Endothelial cell of umbilical vein (primary cell): ENCODE measurements around the gene GIMAP2. TPM values are rescaled to one million over a fixed set of nuclear protein-coding genes. Genes with fewer than 3 reads are reported as not detected.

Source experiments
- BruUV-seq: library from RNA; stranded (reverse); fragments of 400-500 nt; replicated peaks from 2 replicates; lab custom pipeline; 2021; lab: Mats Ljungman, UMichigan
- CTCF ChIA-PET: fragments of 300-600, 350-600 bp; sonication (Branson Sonifier 250); formaldehyde crosslinking; loops from one replicate; lab custom pipeline; 2021; ENCODE audit warnings: antibody characterized with exemption, inconsistent platforms; lab: Charles Lee
- POLR2A ChIA-PET: fragments of 300-600, 350-600 bp; sonication (Branson Sonifier 250); formaldehyde crosslinking; loops from one replicate; lab custom pipeline; 2021; ENCODE audit warnings: antibody characterized with exemption, inconsistent platforms; lab: Charles Lee
- DNase-seq: peaks from one replicate; pipeline ENCODE4 v3.0.0-alpha.2; 2011; ENCODE audit warnings: low read depth, low spot score
- FAIRE-seq: peaks from 2 replicates; lab custom pipeline; 2011; peaks lifted over from hg19 to GRCh38; lab: Jason Lieb, UNC
- H2AFZ ChIP-seq: 2 replicates; pipeline ENCODE4 v1.6.0; 2012; ENCODE audit warnings: low read depth, low read length, control low read depth, inconsistent platforms
- H3K27ac ChIP-seq: 2 replicates; pipeline ENCODE4 v1.5.1; 2011; ENCODE audit warnings: low read depth, mild to moderate bottlenecking, control low read depth, low read length, moderate library complexity; ENCODE audit not compliant: insufficient read depth
- H3K27me3 ChIP-seq, 2 experiments: 2 replicates each; pipeline versions ENCODE4 v1.6.0 to v1.6.1; 2011; ENCODE audit warnings: low read length in 2 of 2, mixed read lengths in 1 of 2; ENCODE audit not compliant: control insufficient read depth in 2 of 2, insufficient read depth in 2 of 2
- H3K36me3 ChIP-seq, 2 experiments: 2 replicates in 1 of 2; 3 replicates in 1 of 2; pipeline ENCODE4 v1.5.1; 2011; ENCODE audit warnings: low read length in 2 of 2, mild to moderate bottlenecking in 1 of 2, moderate library complexity in 1 of 2; ENCODE audit not compliant: control insufficient read depth in 2 of 2, insufficient read depth in 2 of 2; ENCODE audit errors: extremely low read depth in 1 of 2
- H3K4me1 ChIP-seq: 3 replicates; pipeline ENCODE4 v1.5.1; 2011; ENCODE audit warnings: mild to moderate bottlenecking, low read length; ENCODE audit not compliant: control insufficient read depth, insufficient read depth; ENCODE audit errors: extremely low read depth
- H3K4me2 ChIP-seq: 2 replicates; pipeline ENCODE4 v1.6.1; 2011; ENCODE audit warnings: low read length, control low read depth, mixed read lengths; ENCODE audit not compliant: insufficient read depth
- H3K4me3 ChIP-seq, 3 experiments: fragments of 200-600 bp in 1 of 3; sonication (generic), shearing (Covaris generic) in 1 of 3; replicated peaks in 1 of 3; 2 replicates each; pipeline ENCODE4 v1.5.1; 2011 to 2016; ENCODE audit warnings: control low read depth in 3 of 3, low read length in 3 of 3, mild to moderate bottlenecking in 2 of 3, inconsistent platforms in 1 of 3, low read depth in 1 of 3, moderate library complexity in 1 of 3; ENCODE audit not compliant: insufficient read depth in 1 of 3
- H3K79me2 ChIP-seq: 2 replicates; pipeline ENCODE4 v1.6.0; 2012; ENCODE audit warnings: low read length, inconsistent platforms; ENCODE audit not compliant: control insufficient read depth, insufficient read depth
- H3K9ac ChIP-seq: replicated peaks from 2 replicates; pipeline ENCODE3; 2011; ENCODE audit warnings: low read length, control low read depth; ENCODE audit not compliant: insufficient read depth; ENCODE audit errors: extremely low read depth
- H3K9me1 ChIP-seq: replicated peaks from 3 replicates; pipeline ENCODE4 v1.6.0; 2011; ENCODE audit warnings: mild to moderate bottlenecking, low read length; ENCODE audit not compliant: control insufficient read depth, insufficient read depth; ENCODE audit errors: extremely low read depth
- H3K9me3 ChIP-seq: replicated peaks from 2 replicates; pipeline ENCODE4 v1.5.1; 2012; ENCODE audit warnings: low read length, inconsistent platforms; ENCODE audit not compliant: control insufficient read depth, insufficient read depth
- H4K20me1 ChIP-seq: replicated peaks from 2 replicates; pipeline ENCODE3; 2011; ENCODE audit warnings: mild to moderate bottlenecking, low read length; ENCODE audit not compliant: control insufficient read depth, insufficient read depth; ENCODE audit errors: extremely low read depth
- EZH2 ChIP-seq: IDR thresholded peaks from 2 replicates; pipeline ENCODE4 v1.6.1; 2012; ENCODE audit warnings: borderline replicate concordance, low read depth, mild to moderate bottlenecking, moderate library complexity, low read length, inconsistent platforms; ENCODE audit not compliant: severe bottlenecking
- FOS ChIP-seq: IDR thresholded peaks from 2 replicates; pipeline ENCODE4 v1.6.1; 2011; ENCODE audit warnings: mild to moderate bottlenecking, low read length, moderate library complexity, borderline replicate concordance; ENCODE audit not compliant: insufficient read depth
- GATA2 ChIP-seq: IDR thresholded peaks from 2 replicates; pipeline ENCODE4 v1.7.0; 2011; ENCODE audit warnings: low read depth, mild to moderate bottlenecking, moderate library complexity, mixed read lengths, low read length; ENCODE audit not compliant: insufficient read length, insufficient read depth
- JUN ChIP-seq: IDR thresholded peaks from 2 replicates; pipeline ENCODE4 v1.6.1; 2011; ENCODE audit warnings: borderline replicate concordance, low read depth; ENCODE audit not compliant: insufficient read length, insufficient read depth
- MYC ChIP-seq: IDR thresholded peaks from one replicate; pipeline ENCODE4 v1.6.1; 2011; ENCODE audit warnings: mild to moderate bottlenecking, low read depth, low read length
- POLR2A ChIP-seq: IDR thresholded peaks from 2 replicates; pipeline ENCODE4 v1.6.1; 2012; ENCODE audit warnings: low read depth, mild to moderate bottlenecking, control low read depth, low read length
- POLR2AphosphoS5 ChIP-seq: IDR thresholded peaks from 2 replicates; pipeline ENCODE4 v1.6.1; 2012; ENCODE audit warnings: low read depth, mild to moderate bottlenecking, control low read depth, low read length, moderate library complexity; ENCODE audit not compliant: insufficient read depth
- dilution Hi-C: fragments of 300-500 bp; cut with MboI; formaldehyde crosslinking; loops from one replicate; pipeline ENCODE4 v1.15.0; 2019; ENCODE audit warnings: low sequenced_read_pairs; ENCODE audit not compliant: extremely low pct_ligation_motif_present
- intact Hi-C: fragments of 100-400 bp; cut with micrococcal nuclease; formaldehyde crosslinking; loops from one replicate; pipeline ENCODE4 v1.10.0; 2022
- polyA plus RNA-seq, 4 experiments: library from polyadenylated mRNA; depleted of rRNA in 3 of 4; stranded (reverse) in 3 of 4; unstranded in 1 of 4; fragments of >200 nt; gene quantifications; 2 replicates each; pipeline versions ENCODE4 v1.2.1 to v1.2.3, GENCODE V29; 2011 to 2012; ENCODE audit warnings: missing spikeins in 1 of 4
- total RNA-seq: library from RNA; stranded (reverse); gene quantifications from 2 replicates; pipeline ENCODE4 v1.2.3, GENCODE V29; 2021
- TF ChIP-seq, protein P1 (sequence below), 2 donors: IDR thresholded peaks; 1 replicate in 1 of 2; 2 replicates in 1 of 2; pipeline ENCODE4 v1.5.1; 2011; ENCODE audit warnings: low read length in 2 of 2, mild to moderate bottlenecking in 2 of 2, moderate library complexity in 2 of 2, control low read depth in 1 of 2, inconsistent platforms in 1 of 2, low read depth in 1 of 2; ENCODE audit not compliant: insufficient read depth in 1 of 2; ENCODE audit errors: extremely low read depth in 1 of 2
- TF ChIP-seq, protein P2 (sequence below): IDR thresholded peaks from 2 replicates; pipeline ENCODE4 v1.6.1; 2011; ENCODE audit not compliant: insufficient read depth, insufficient read length

The GIMAP2 gene
- total and polyA plus RNA-seq, 2 donors (not counting 3 experiments of a cell fraction or from before 2014, with no cell fraction given), result 21.3 to 27.9 TPM

DNA sequence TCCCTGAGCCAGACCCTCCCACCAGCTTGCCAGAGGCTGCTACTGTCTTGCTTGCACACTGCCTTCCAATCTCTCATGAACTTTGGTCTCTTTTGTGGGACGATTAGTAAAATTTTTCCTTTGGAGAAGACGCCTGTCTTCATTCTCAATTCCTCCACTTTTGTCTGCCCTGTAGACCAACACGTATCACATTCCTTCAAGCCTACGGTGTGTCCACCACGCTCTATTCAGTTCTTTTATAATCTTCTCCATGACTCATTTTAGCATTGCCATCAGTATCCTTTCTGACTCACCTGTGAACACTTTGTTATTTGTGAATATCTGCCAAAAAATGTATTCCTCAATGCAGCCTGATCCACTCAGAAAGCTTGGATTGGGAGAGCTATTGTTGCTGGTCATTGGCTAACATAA, 53.1 kb downstream of the GIMAP2 start:
- H3K9me3 ChIP-seq, result no peaks in the 10 kb centered on the region
- POLR2A ChIA-PET, result interaction anchor here (1.0 kb wide), 1 partner anchor 172 kb away, joined by 3 read pairs; the partner anchor contains the start of gene GIMAP4
- TF ChIP-seq GATA2 (no peak), POLR2AphosphoS5 (no peak), JUN (peak; percentile 83), FOS (peak; percentile 64)
- DNase-seq (peak; percentile 80), FAIRE-seq (no peak)
- H3K79me2 ChIP-seq, result no peaks in the 10 kb centered on the region
- H3K9me1 ChIP-seq, result no peaks in the 10 kb centered on the region
- dilution Hi-C loops, result no loop called here
- H3K4me1 ChIP-seq, result peaks cover 27% of the 10 kb centered on the region
- H3K9ac ChIP-seq, result no peak overlapping the region
- no peaks in the 10 kb centered on the region for H3K27me3 ChIP-seq
- CTCF ChIA-PET, result interaction anchor here (0.5 to 2.2 kb wide), 11 partner anchors 9 to 290 kb away, joined by 3 to 16 read pairs (median 3); partner anchors contain the start of genes GIMAP1 and GIMAP2
- peak overlapping the region; percentile 27 for H3K4me2 ChIP-seq
- no peak overlapping the region for H3K27ac ChIP-seq
- peak overlapping the region; percentile 36 for H2AFZ ChIP-seq
- intact Hi-C loops, result loop anchor here (1.0 to 5.0 kb wide), 5 partner anchors 17 to 290 kb away; partner anchors contain the start of gene GIMAP6
- BruUV-seq, result no TSS peak
- H3K36me3 ChIP-seq, result peaks cover 0 to 14% of the 10 kb centered on the region in 2 experiments
- no peaks in the 10 kb centered on the region for H4K20me1 ChIP-seq
- peak overlapping the region in 2 of 3 experiments; percentile 4 to 46 for H3K4me3 ChIP-seq

DNA sequence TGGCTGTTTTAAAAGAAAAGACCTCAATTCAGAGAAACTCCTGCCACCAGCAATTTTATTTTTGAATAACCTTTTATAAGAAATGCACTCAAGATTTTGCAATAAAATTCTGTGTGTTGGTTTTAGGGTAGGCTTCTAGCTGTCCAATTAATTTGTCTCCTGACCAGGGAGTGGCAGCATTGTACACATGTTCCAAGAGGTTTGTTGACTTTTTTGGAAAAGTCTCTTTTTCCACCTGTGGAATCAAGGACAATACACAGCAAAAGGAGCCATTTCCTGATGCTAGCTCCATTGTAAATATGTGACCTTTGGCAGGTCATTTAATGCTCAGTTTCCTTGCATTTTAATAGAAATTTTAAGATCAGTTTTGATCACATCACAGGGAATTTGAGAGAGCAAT, 53.5 kb downstream of the GIMAP2 start:
- TF ChIP-seq GATA2 (no peak), POLR2A (no peak), EZH2 (no peak), JUN (no peak), POLR2AphosphoS5 (no peak), FOS (no peak), MYC (no peak)
- TF ChIP-seq, protein P1, sequence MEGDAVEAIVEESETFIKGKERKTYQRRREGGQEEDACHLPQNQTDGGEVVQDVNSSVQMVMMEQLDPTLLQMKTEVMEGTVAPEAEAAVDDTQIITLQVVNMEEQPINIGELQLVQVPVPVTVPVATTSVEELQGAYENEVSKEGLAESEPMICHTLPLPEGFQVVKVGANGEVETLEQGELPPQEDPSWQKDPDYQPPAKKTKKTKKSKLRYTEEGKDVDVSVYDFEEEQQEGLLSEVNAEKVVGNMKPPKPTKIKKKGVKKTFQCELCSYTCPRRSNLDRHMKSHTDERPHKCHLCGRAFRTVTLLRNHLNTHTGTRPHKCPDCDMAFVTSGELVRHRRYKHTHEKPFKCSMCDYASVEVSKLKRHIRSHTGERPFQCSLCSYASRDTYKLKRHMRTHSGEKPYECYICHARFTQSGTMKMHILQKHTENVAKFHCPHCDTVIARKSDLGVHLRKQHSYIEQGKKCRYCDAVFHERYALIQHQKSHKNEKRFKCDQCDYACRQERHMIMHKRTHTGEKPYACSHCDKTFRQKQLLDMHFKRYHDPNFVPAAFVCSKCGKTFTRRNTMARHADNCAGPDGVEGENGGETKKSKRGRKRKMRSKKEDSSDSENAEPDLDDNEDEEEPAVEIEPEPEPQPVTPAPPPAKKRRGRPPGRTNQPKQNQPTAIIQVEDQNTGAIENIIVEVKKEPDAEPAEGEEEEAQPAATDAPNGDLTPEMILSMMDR (IDR thresholded peaks at IDR 0.05; ENCODE audit: extremely low read depth in 1 of 2, insufficient read depth in 1 of 2, low read depth in 1 of 2, low read length in 2 of 2), result no peak
- TF ChIP-seq, protein P2, sequence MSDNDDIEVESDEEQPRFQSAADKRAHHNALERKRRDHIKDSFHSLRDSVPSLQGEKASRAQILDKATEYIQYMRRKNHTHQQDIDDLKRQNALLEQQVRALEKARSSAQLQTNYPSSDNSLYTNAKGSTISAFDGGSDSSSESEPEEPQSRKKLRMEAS, result no peak
- CTCF ChIA-PET, result interaction anchor here (0.5 to 2.2 kb wide), 11 partner anchors 8 to 290 kb away, joined by 3 to 16 read pairs (median 3); partner anchors contain the start of genes GIMAP1 and GIMAP2
- Histone ChIP-seq H3K27ac (no peak overlapping the region), H3K9ac (no peak overlapping the region), H3K4me2 (peak overlapping the region; percentile 27), H3K4me3 (peak overlapping the region in 2 of 3 experiments; percentile 4 to 46), H3K36me3 (peaks cover 0 to 14% of the 10 kb centered on the region in 2 experiments), H2AFZ (no peak overlapping the region), H3K4me1 (peaks cover 27% of the 10 kb centered on the region), H3K9me1 (no peaks in the 10 kb centered on the region), H4K20me1 (no peaks in the 10 kb centered on the region), H3K27me3 (no peaks in the 10 kb centered on the region), H3K9me3 (no peaks in the 10 kb centered on the region), H3K79me2 (no peaks in the 10 kb centered on the region)
- POLR2A ChIA-PET, result interaction anchor here (1.0 kb wide), 1 partner anchor 172 kb away, joined by 3 read pairs; the partner anchor contains the start of gene GIMAP4
- dilution Hi-C loops, result no loop called here
- DNase-seq, result no peak
- FAIRE-seq, result no peak
- no TSS peak for BruUV-seq
- intact Hi-C loops, result loop anchor here (1.0 to 5.0 kb wide), 4 partner anchors 16 to 222 kb away; partner anchors contain the start of gene GIMAP6
